IPS-18c (cell line): ENCODE results near the gene CACNA1C.

ENCODE experiments used
- H3K4me3 ChIP-seq: 2 replicates; pipeline ENCODE4 v1.7.0; 2013; ENCODE audit warnings: low read depth, mild to moderate bottlenecking, low read length, moderate library complexity; ENCODE audit not compliant: insufficient read depth
- H3K9me3 ChIP-seq: one replicate; pipeline ENCODE4 v1.6.1; 2013; ENCODE audit warnings: mild to moderate bottlenecking, low read length, moderate library complexity; ENCODE audit not compliant: control insufficient read depth, insufficient read depth

CACNA1C gene

GRCh38 chr12:2027351-2027750 lies 25.4 kb upstream of the CACNA1C start:
- no peak overlapping the region for H3K4me3 ChIP-seq
- no peaks in the 10 kb centered on the region for H3K9me3 ChIP-seq

- Histone ChIP-seq H3K9me3 (no peaks in the 10 kb centered on the region), H3K4me3 (no peak overlapping the region)
Observed at GRCh38 chr12:2029851-2030250, 22.9 kb upstream of the CACNA1C start.

- Histone ChIP-seq H3K9me3 (no peaks in the 10 kb centered on the region), H3K4me3 (no peak overlapping the region)
Observed at GRCh38 chr12:2032506-2032905, 20.3 kb upstream of the CACNA1C start.

- Histone ChIP-seq H3K4me3 (peak overlapping the region; percentile 36; the same call in 1 of the 2 replicates), H3K9me3 (no peaks in the 10 kb centered on the region)
Observed at GRCh38 chr12:2034633-2035430, 18.0 kb upstream of the CACNA1C start.

- H3K9me3 ChIP-seq = no peaks in the 10 kb centered on the region
- peak overlapping the region; percentile 36; the same call in 1 of the 2 replicates for H3K4me3 ChIP-seq
Observed at GRCh38 chr12:2035431-2036055, 17.2 kb upstream of the CACNA1C start.

- Histone ChIP-seq H3K9me3 (no peaks in the 10 kb centered on the region), H3K4me3 (no peak overlapping the region)
Observed at GRCh38 chr12:2039034-2039433, 13.8 kb upstream of the CACNA1C start.

GRCh38 chr12:2043054-2043453 lies 9.7 kb upstream of the CACNA1C start:
- H3K4me3 ChIP-seq = no peak overlapping the region

GRCh38 chr12:2044165-2044564 lies 8.6 kb upstream of the CACNA1C start:
- Histone ChIP-seq H3K4me3 (no peak overlapping the region), H3K9me3 (no peaks in the 10 kb centered on the region)

More at GRCh38 chr12:2043054-2043453, 9.7 kb upstream of the CACNA1C start:
- H3K9me3 ChIP-seq = no peaks in the 10 kb centered on the region

GRCh38 chr12:2046957-2047356 lies 5.8 kb upstream of the CACNA1C start:
- Histone ChIP-seq H3K4me3 (no peak overlapping the region), H3K9me3 (no peaks in the 10 kb centered on the region)

GRCh38 chr12:2047752-2048151 lies 5.0 kb upstream of the CACNA1C start:
- H3K4me3 ChIP-seq = no peak overlapping the region
- no peaks in the 10 kb centered on the region for H3K9me3 ChIP-seq

GRCh38 chr12:2049604-2050540 lies 2.9 kb upstream of the CACNA1C start:
- Histone ChIP-seq H3K4me3 (no peak overlapping the region), H3K9me3 (no peaks in the 10 kb centered on the region)

- no peaks in the 10 kb centered on the region for H3K9me3 ChIP-seq
- H3K4me3 ChIP-seq = peak overlapping the region; percentile 31; the same call in 1 of the 2 replicates
Observed at GRCh38 chr12:2051700-2052621, 826 bp upstream of the CACNA1C start.

GRCh38 chr12:2053691-2054090 lies 904 bp downstream of the CACNA1C start:
- peak overlapping the region; percentile 65; the same call in 1 of the 2 replicates for H3K4me3 ChIP-seq

GRCh38 chr12:2054091-2055018 lies 1.6 kb downstream of the CACNA1C start:
- Histone ChIP-seq H3K4me3 (peak overlapping the region; percentile 65), H3K9me3 (no peaks in the 10 kb centered on the region)

More at GRCh38 chr12:2053691-2054090, 904 bp downstream of the CACNA1C start:
- no peaks in the 10 kb centered on the region for H3K9me3 ChIP-seq

GRCh38 chr12:2057041-2057794 lies 4.4 kb downstream of the CACNA1C start:
- Histone ChIP-seq H3K9me3 (no peaks in the 10 kb centered on the region), H3K4me3 (no peak overlapping the region)
